Measurements from ENCODE around the gene IGHMBP2. TPM values are rescaled to one million over a fixed set of nuclear protein-coding genes. Genes with fewer than 3 reads are reported as not detected.
A peak's percentile ranks its signal among the peaks of the same experiment; 100 is the strongest.

Gene IGHMBP2
- total RNA-seq, 3 donors from 2014 or later, result 9.8 to 18.4 (median 13.6) TPM

DNA sequence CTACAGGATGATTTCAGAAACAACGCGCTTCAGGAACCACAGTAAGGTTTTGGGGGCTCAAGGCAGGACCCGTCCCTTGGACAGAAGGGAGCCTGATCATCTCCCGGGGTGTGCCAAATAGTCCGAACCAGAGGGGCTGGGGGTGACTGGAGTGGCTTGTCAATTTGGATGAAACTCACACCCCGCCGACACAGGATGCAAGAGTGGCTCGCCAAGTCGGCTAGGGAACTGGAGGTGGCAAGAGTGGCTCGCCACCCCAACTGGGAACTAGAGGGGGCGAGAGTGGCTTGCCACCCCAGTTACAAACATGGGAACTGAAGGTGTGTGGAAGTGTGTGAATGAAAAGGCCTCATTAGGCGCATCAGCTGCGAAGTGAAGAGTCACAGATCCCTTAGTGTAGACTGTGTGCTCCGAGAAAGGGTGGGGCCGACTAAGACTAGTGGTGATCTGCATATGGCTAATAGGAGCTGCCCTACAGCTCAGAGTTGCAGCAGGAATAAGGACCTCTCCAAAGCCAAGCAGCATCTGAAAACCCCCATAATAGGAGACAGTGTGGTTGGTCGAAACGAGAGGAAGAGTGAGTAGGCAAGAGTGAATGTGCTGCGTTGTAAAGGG lies 35.4 kb upstream of the IGHMBP2 start:
- peaks cover 4 to 6% of the 10 kb centered on the region in 2 donors for H3K9me3 ChIP-seq
- no peak for DNase-seq (ENCODE audit: low spot score in 2 of 2)
- no peaks in the 10 kb centered on the region for H3K4me1 ChIP-seq
- no peaks in the 10 kb centered on the region for H3K36me3 ChIP-seq
- intact Hi-C loops (cut with DNase I; ENCODE audit: low total_unique reads), result no loop called here
- no peak overlapping the region for H3K27ac ChIP-seq
- H3K4me3 ChIP-seq, result no peak overlapping the region
- TF ChIP-seq, protein P1, sequence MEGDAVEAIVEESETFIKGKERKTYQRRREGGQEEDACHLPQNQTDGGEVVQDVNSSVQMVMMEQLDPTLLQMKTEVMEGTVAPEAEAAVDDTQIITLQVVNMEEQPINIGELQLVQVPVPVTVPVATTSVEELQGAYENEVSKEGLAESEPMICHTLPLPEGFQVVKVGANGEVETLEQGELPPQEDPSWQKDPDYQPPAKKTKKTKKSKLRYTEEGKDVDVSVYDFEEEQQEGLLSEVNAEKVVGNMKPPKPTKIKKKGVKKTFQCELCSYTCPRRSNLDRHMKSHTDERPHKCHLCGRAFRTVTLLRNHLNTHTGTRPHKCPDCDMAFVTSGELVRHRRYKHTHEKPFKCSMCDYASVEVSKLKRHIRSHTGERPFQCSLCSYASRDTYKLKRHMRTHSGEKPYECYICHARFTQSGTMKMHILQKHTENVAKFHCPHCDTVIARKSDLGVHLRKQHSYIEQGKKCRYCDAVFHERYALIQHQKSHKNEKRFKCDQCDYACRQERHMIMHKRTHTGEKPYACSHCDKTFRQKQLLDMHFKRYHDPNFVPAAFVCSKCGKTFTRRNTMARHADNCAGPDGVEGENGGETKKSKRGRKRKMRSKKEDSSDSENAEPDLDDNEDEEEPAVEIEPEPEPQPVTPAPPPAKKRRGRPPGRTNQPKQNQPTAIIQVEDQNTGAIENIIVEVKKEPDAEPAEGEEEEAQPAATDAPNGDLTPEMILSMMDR (IDR thresholded peaks at IDR 0.05), result no peak
- TF ChIP-seq POLR2A (IDR thresholded peaks at IDR 0.05) (no peak), POLR2AphosphoS5 (IDR thresholded peaks at IDR 0.05) (no peak)
- H3K27me3 ChIP-seq, result no peaks in the 10 kb centered on the region

DNA sequence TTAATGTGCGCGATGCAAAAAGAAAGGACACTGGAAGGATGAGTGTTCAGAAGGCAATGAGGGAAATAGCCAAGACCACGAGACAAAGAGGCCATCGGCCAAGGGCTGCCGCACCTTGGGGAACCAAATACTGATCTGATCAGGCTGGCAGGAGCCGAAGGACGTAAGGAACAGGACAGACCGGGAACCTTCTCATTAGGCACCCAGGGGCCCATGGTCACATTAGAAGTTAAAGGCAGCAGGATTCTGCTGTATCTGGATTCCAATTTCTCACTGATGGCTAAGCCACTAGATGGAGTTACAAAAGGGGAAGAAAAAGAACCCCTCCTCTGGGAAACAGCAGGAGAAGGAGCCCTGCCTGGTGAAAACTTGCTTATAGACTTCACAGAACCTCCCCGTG lies 33.2 kb upstream of the IGHMBP2 start:
- Histone ChIP-seq H3K27me3 (no peaks in the 10 kb centered on the region), H3K4me3 (peak overlapping the region; percentile 39 to 60 (median 56)), H3K36me3 (no peaks in the 10 kb centered on the region), H3K9me3 (no peaks in the 10 kb centered on the region), H3K4me1 (no peaks in the 10 kb centered on the region), H3K27ac (no peak overlapping the region)
- intact Hi-C loops (cut with DNase I; ENCODE audit: low total_unique reads), result no loop called here
- TF ChIP-seq POLR2AphosphoS5 (IDR thresholded peaks at IDR 0.05) (no peak), POLR2A (IDR thresholded peaks at IDR 0.05) (no peak)
- TF ChIP-seq, protein P1 (IDR thresholded peaks at IDR 0.05), result no peak
- DNase-seq (ENCODE audit: low spot score in 2 of 2), result no peak

DNA sequence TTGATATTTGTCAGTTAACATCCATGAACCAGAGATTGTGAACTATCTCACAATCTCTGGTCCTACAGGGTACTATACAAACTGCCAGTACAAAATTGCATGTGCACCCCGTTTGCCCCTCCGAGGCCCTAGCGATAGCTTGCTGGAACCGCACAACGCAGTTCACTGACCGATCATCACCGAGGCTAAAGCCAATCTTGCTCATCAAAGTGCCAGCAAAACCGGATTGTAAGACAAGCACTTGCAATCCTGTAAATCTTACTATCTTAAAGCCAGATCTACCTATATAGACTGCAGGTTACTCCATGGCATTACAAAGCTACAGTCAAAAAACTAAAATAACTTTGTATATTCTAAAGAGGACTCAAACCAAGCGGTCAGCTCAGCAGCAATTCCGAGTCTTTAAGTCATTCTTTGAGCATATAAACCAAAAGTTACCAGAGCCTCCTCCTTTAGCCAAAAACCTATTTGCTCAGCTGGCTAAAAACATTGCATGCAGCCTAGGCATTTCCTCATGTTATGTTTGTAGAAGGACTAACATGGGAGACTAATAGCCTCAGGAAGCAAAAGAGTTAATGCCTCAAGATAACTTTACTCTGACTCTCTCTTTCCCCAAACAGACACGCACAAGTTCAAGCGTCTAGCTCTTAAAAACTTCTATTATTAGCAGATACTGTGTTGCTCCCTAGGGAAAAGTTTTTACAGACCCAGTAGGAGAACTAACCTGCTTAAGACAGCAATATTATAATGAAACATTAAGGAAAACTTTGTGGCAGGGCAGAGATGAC lies 31.3 kb upstream of the IGHMBP2 start:
- intact Hi-C loops (cut with DNase I; ENCODE audit: low total_unique reads), result no loop called here
- TF ChIP-seq, protein P1 (IDR thresholded peaks at IDR 0.05), result no peak
- TF ChIP-seq POLR2A (IDR thresholded peaks at IDR 0.05), result no peak
- TF ChIP-seq POLR2AphosphoS5 (IDR thresholded peaks at IDR 0.05), result no peak
- H3K4me1 ChIP-seq, result no peaks in the 10 kb centered on the region

DNA sequence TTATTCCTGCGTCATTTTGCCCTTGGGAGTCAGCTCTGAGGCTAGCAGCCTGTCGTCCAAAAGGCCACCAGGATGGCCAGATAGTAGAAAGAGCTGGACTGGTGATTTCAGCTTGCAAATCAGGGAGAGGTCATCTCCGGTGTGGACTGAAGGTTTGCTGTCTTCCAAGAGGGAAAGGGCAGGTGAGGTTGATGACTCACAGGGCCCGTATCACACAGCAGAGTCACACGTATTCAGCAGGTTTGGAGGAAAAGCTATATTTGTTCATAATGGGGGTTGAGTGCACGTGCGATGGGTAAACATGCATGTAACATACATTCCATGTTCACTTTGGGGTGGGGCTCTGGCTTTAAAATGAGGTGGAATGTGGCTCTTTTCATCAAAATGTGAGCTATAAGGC lies 25.7 kb upstream of the IGHMBP2 start:
- intact Hi-C loops (cut with DNase I; ENCODE audit: low total_unique reads), result no loop called here
- Histone ChIP-seq H3K9me3 (no peaks in the 10 kb centered on the region), H3K27me3 (no peaks in the 10 kb centered on the region), H3K4me3 (no peak overlapping the region), H3K36me3 (no peaks in the 10 kb centered on the region), H3K27ac (no peak overlapping the region), H3K4me1 (no peaks in the 10 kb centered on the region)
- no peak for TF ChIP-seq POLR2AphosphoS5 (IDR thresholded peaks at IDR 0.05)
- TF ChIP-seq, protein P1 (IDR thresholded peaks at IDR 0.05), result no peak
- TF ChIP-seq POLR2A (IDR thresholded peaks at IDR 0.05), result no peak
- no peak for DNase-seq (ENCODE audit: low spot score in 2 of 2)

More for the DNA sequence above, 31.3 kb upstream of the IGHMBP2 start:
- H3K36me3 ChIP-seq, result no peaks in the 10 kb centered on the region
- H3K4me3 ChIP-seq, result no peak overlapping the region
- DNase-seq (ENCODE audit: low spot score in 2 of 2), result no peak
- H3K9me3 ChIP-seq, result no peaks in the 10 kb centered on the region
- H3K27me3 ChIP-seq, result no peaks in the 10 kb centered on the region
- no peak overlapping the region for H3K27ac ChIP-seq

DNA sequence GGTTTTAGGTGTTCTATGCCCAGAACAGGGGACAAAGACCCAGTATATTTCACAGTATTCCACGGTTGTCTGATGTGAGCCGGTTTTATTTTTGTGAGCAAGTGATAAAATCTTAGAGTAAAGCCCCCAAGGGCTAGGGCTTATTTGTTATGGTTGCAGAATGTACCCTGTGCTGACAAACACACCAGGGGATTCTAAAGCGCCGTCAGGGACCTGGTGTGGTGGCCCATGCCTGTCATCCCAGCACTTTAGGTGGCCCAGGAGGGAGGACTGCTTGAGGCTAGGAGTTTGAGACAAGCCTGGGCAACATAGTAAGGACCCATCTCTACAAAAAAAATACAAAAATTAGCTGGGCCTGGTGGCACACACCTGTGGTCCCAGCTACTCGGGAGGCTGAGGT lies 22.8 kb upstream of the IGHMBP2 start:
- no peak for DNase-seq (ENCODE audit: low spot score in 2 of 2)
- H3K9me3 ChIP-seq, result no peaks in the 10 kb centered on the region
- H3K4me1 ChIP-seq, result no peaks in the 10 kb centered on the region
- intact Hi-C loops (cut with DNase I; ENCODE audit: low total_unique reads), result no loop called here
- no peaks in the 10 kb centered on the region for H3K27me3 ChIP-seq
- no peaks in the 10 kb centered on the region for H3K36me3 ChIP-seq
- H3K4me3 ChIP-seq, result no peak overlapping the region
- H3K27ac ChIP-seq, result no peak overlapping the region
- TF ChIP-seq POLR2A (IDR thresholded peaks at IDR 0.05) (no peak), POLR2AphosphoS5 (IDR thresholded peaks at IDR 0.05) (no peak)
- TF ChIP-seq, protein P1 (IDR thresholded peaks at IDR 0.05), result no peak
